Measurements from ENCODE around the gene SMTNL1.

SMTNL1 gene

DNA sequence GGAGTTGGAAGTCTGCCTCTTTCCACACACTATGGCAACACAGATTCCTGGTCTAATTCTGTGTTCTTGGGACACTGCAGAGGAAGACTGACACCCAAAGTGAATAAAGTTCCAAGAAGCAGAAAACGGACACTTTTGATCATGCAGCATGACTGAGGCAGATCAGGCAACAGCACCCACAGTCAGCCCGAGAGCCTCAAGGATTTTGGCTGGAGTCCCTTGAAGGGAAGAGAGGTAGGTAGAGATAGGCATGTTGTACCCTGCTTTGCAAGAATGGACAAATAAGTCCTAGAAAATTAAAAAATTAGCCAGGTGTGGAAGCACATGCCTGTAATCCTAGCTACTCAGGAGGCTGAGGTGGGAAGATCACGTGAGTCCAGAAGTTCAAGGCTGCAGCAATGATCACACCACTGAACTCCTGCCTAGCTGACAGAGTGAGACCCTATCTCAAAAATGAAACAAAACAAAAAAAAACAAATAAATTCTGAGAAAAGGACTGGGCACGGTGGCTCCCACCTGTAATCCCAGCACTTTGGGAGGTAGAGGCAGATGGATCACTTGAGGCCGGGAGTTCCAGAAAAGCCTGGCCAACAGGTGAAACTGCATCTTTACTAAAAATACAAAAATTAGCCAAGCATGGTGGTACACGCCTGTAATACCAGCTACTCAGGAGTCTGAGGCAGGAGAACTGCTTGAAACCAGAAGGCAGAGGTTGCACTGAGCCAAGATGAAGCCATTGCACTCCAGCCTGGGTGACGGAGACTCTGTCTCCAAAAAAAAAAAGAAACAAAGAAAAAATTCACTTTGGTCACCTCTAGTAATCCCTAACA is 28.8 kb upstream of the SMTNL1 start:
- WGBS (ENCODE audit: insufficient coverage) = 99% methylated on average over 6 of the region's 7 CpGs
- Histone ChIP-seq H3K9me3 (ENCODE audit: control extremely low read depth in 1 of 5, control insufficient read depth in 4 of 5, insufficient read depth in 2 of 5, low read depth in 1 of 5, low read length in 4 of 5) (no peaks in the 10 kb centered on the region), H3K4me3 (ENCODE audit: control insufficient read depth in 1 of 7, extremely low read depth in 1 of 7, insufficient read depth in 4 of 7, low read depth in 2 of 7, low read length in 6 of 7) (no peak overlapping the region), H3K27me3 (replicated peaks in 2 of 5; ENCODE audit: control insufficient read depth in 4 of 5, insufficient read depth in 5 of 5, low read length in 4 of 5) (no peaks in the 10 kb centered on the region), H3K36me3 (ENCODE audit: control insufficient read depth in 4 of 4, insufficient read depth in 4 of 4, low read length in 3 of 4) (peaks cover 5 to 37% (median 12%) of the 10 kb centered on the region in 4 experiments), H3K27ac (ENCODE audit: insufficient read depth in 1 of 2, low read depth in 1 of 2, low read length in 2 of 2, poor library complexity in 1 of 2, severe bottlenecking in 2 of 2) (no peak overlapping the region), H3K4me1 (ENCODE audit: control extremely low read depth in 1 of 4, control insufficient read depth in 4 of 4, insufficient read depth in 4 of 4, low read length in 3 of 4) (peaks cover 0 to 11% (median 7%) of the 10 kb centered on the region in 4 experiments)
- no peak for DNase-seq
- ChIA-PET CTCF (interaction anchor here (0.8 to 6.1 kb wide), 4 partner anchors 11 to 19 kb away, joined by 3 to 56 read pairs (median 13); no protein-coding TSS in a partner anchor), POLR2A (interaction anchor here (0.7 kb wide), 1 partner anchor 15 kb away, joined by 4 read pairs; no protein-coding TSS in a partner anchor)

GRCh38 chr11:57511741-57512430 is 25.5 kb upstream of the SMTNL1 start:
- Histone ChIP-seq H3K4me3 (ENCODE audit: control insufficient read depth in 1 of 7, extremely low read depth in 1 of 7, insufficient read depth in 4 of 7, low read depth in 2 of 7, low read length in 6 of 7) (no peak overlapping the region), H3K27ac (ENCODE audit: insufficient read depth in 1 of 2, low read depth in 1 of 2, low read length in 2 of 2, poor library complexity in 1 of 2, severe bottlenecking in 2 of 2) (no peak overlapping the region)
- DNase-seq = no peak

DNA sequence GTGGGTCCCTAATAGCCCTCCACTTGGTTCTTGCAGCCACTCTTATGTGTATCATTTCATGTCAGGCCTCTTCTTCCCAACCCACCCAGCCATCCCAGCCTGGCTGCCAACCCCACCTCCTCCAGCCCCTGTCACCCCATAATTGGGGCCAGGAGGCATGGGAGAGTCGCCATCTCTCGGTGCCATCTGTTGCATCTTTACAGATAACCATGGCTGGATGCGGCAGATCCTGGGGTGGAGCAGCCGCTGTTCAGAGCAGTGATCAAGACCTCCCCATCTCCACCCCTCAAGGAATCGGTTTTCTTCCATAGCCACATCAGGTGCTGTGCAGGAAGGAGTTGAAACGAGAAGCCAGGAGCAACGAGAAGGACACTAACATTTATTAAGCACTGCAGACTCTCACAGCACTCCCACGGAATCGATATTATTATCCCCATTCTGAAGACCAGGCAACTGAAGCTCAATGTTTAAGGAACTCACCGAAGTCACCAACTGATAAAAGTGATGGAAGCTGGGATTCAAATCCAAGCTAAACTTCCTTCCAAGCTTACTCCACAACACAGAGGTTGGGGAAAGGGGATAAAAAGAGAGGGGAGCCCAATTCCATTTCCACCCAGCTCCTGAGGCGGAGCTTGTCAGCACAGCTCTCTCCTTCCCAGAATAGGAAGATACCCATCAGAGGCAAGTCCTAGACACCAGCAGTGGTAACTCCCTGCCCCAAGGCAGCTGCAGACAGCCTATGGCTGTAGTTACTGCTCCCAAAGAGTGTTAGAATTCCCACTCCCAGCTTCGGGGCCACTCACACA is 24.5 kb upstream of the SMTNL1 start:
- ChIA-PET POLR2A (interaction anchor here (0.5 to 1.0 kb wide), 3 partner anchors 15 to 197 kb away, joined by 3 to 6 read pairs (median 3); no protein-coding TSS in a partner anchor), CTCF (interaction anchor here (1.3 to 9.1 kb wide), 6 partner anchors 9 to 162 kb away, joined by 5 to 158 read pairs (median 10); partner anchors contain the start of gene TIMM10)
- no peaks in the 10 kb centered on the region for H3K27me3 ChIP-seq (replicated peaks in 2 of 5; ENCODE audit: control insufficient read depth in 4 of 5, insufficient read depth in 5 of 5, low read length in 4 of 5)
- H3K4me1 ChIP-seq (ENCODE audit: control extremely low read depth in 1 of 4, control insufficient read depth in 4 of 4, insufficient read depth in 4 of 4, low read length in 3 of 4) = peaks cover 4 to 32% (median 26%) of the 10 kb centered on the region in 4 experiments
- H3K27ac ChIP-seq (ENCODE audit: insufficient read depth in 1 of 2, low read depth in 1 of 2, low read length in 2 of 2, poor library complexity in 1 of 2, severe bottlenecking in 2 of 2) = peak overlapping the region in 1 of 2 experiments; percentile 12
- no peak for DNase-seq
- no peaks in the 10 kb centered on the region for H3K9me3 ChIP-seq (ENCODE audit: control extremely low read depth in 1 of 5, control insufficient read depth in 4 of 5, insufficient read depth in 2 of 5, low read depth in 1 of 5, low read length in 4 of 5)
- peak overlapping the region in 3 of 7 experiments; percentile 92 to 95 (median 95) for H3K4me3 ChIP-seq (ENCODE audit: control insufficient read depth in 1 of 7, extremely low read depth in 1 of 7, insufficient read depth in 4 of 7, low read depth in 2 of 7, low read length in 6 of 7)
- H3K36me3 ChIP-seq (ENCODE audit: control insufficient read depth in 4 of 4, insufficient read depth in 4 of 4, low read length in 3 of 4) = peaks cover 0 to 11% (median 2%) of the 10 kb centered on the region in 4 experiments
- WGBS (ENCODE audit: insufficient coverage) = 100% methylated on average over 3 of the region's 12 CpGs

More at GRCh38 chr11:57511741-57512430, 25.5 kb upstream of the SMTNL1 start:
- Histone ChIP-seq H3K9me3 (ENCODE audit: control extremely low read depth in 1 of 5, control insufficient read depth in 4 of 5, insufficient read depth in 2 of 5, low read depth in 1 of 5, low read length in 4 of 5) (no peaks in the 10 kb centered on the region), H3K36me3 (ENCODE audit: control insufficient read depth in 4 of 4, insufficient read depth in 4 of 4, low read length in 3 of 4) (peaks cover 0 to 14% (median 4%) of the 10 kb centered on the region in 4 experiments), H3K4me1 (ENCODE audit: control extremely low read depth in 1 of 4, control insufficient read depth in 4 of 4, insufficient read depth in 4 of 4, low read length in 3 of 4) (peaks cover 4 to 32% (median 26%) of the 10 kb centered on the region in 4 experiments), H3K27me3 (replicated peaks in 2 of 5; ENCODE audit: control insufficient read depth in 4 of 5, insufficient read depth in 5 of 5, low read length in 4 of 5) (no peaks in the 10 kb centered on the region)
- POLR2A ChIA-PET = no interaction called here
- WGBS (ENCODE audit: insufficient coverage) = 95% methylated on average over 5 of the region's 6 CpGs
- CTCF ChIA-PET = interaction anchor here (1.2 to 2.0 kb wide), 6 partner anchors 10 to 129 kb away, joined by 3 to 11 read pairs (median 5); no protein-coding TSS in a partner anchor

DNA sequence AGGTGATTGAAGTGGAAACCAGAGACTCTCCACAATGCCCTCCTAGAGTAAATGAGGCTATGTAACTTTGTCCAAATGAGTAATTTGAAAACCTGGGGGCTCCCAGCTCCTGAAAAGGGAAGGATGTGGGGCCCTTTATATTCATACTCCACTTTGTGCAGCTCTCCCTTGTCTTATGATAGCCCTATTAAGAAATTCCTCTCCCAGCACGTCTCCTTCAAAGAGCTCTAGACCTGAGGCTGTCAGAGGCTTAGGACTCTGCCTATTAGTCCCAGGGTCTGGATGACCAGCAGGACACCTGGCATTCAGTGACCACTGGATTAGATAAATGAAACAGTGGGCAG is 24.0 kb upstream of the SMTNL1 start:
- CTCF ChIA-PET = interaction anchor here (1.3 to 9.1 kb wide), 8 partner anchors 9 to 167 kb away, joined by 5 to 158 read pairs (median 10); partner anchors contain the start of gene TIMM10
- WGBS (ENCODE audit: insufficient coverage) = 0% methylated on average over 1 of the region's 1 CpG
- Histone ChIP-seq H3K27ac (ENCODE audit: insufficient read depth in 1 of 2, low read depth in 1 of 2, low read length in 2 of 2, poor library complexity in 1 of 2, severe bottlenecking in 2 of 2) (peak overlapping the region in 1 of 2 experiments; percentile 12), H3K4me3 (ENCODE audit: control insufficient read depth in 1 of 7, extremely low read depth in 1 of 7, insufficient read depth in 4 of 7, low read depth in 2 of 7, low read length in 6 of 7) (peak overlapping the region in 5 of 7 experiments; percentile 6 to 95 (median 92)), H3K4me1 (ENCODE audit: control extremely low read depth in 1 of 4, control insufficient read depth in 4 of 4, insufficient read depth in 4 of 4, low read length in 3 of 4) (peaks cover 4 to 32% (median 26%) of the 10 kb centered on the region in 4 experiments), H3K27me3 (replicated peaks in 2 of 5; ENCODE audit: control insufficient read depth in 4 of 5, insufficient read depth in 5 of 5, low read length in 4 of 5) (no peaks in the 10 kb centered on the region), H3K36me3 (ENCODE audit: control insufficient read depth in 4 of 4, insufficient read depth in 4 of 4, low read length in 3 of 4) (peaks cover 0 to 7% (median 2%) of the 10 kb centered on the region in 4 experiments), H3K9me3 (ENCODE audit: control extremely low read depth in 1 of 5, control insufficient read depth in 4 of 5, insufficient read depth in 2 of 5, low read depth in 1 of 5, low read length in 4 of 5) (no peaks in the 10 kb centered on the region)
- POLR2A ChIA-PET = interaction anchor here (0.5 to 1.0 kb wide), 3 partner anchors 15 to 196 kb away, joined by 3 to 6 read pairs (median 3); no protein-coding TSS in a partner anchor
- DNase-seq = peak in 1 of 3 donors; percentile 12

- peaks cover 4 to 32% (median 26%) of the 10 kb centered on the region in 4 experiments for H3K4me1 ChIP-seq (ENCODE audit: control extremely low read depth in 1 of 4, control insufficient read depth in 4 of 4, insufficient read depth in 4 of 4, low read length in 3 of 4)
- H3K36me3 ChIP-seq (ENCODE audit: control insufficient read depth in 4 of 4, insufficient read depth in 4 of 4, low read length in 3 of 4) = peaks cover 0 to 5% (median under 1%) of the 10 kb centered on the region in 4 experiments
- peak; percentile 34 to 63 (median 48) for DNase-seq
- ChIA-PET POLR2A (interaction anchor here (1.0 kb wide), 2 partner anchors 16 to 20 kb away, joined by 3 to 5 read pairs; no protein-coding TSS in a partner anchor), CTCF (interaction anchor here (0.9 to 9.1 kb wide), 10 partner anchors 10 to 168 kb away, joined by 3 to 158 read pairs (median 8); partner anchors contain the start of gene TIMM10)
- H3K27me3 ChIP-seq (replicated peaks in 2 of 5; ENCODE audit: control insufficient read depth in 4 of 5, insufficient read depth in 5 of 5, low read length in 4 of 5) = no peaks in the 10 kb centered on the region
- H3K4me3 ChIP-seq (ENCODE audit: control insufficient read depth in 1 of 7, extremely low read depth in 1 of 7, insufficient read depth in 4 of 7, low read depth in 2 of 7, low read length in 6 of 7) = peak overlapping the region; percentile 75 to 95 (median 89)
- peak overlapping the region in 1 of 2 experiments; percentile 49 for H3K27ac ChIP-seq (ENCODE audit: insufficient read depth in 1 of 2, low read depth in 1 of 2, low read length in 2 of 2, poor library complexity in 1 of 2, severe bottlenecking in 2 of 2)
- WGBS (ENCODE audit: insufficient coverage) = 11% methylated on average over 32 of the region's 35 CpGs
- no peaks in the 10 kb centered on the region for H3K9me3 ChIP-seq (ENCODE audit: control extremely low read depth in 1 of 5, control insufficient read depth in 4 of 5, insufficient read depth in 2 of 5, low read depth in 1 of 5, low read length in 4 of 5)
These were observed 23.4 kb upstream of the SMTNL1 start for GRCh38 chr11:57513911-57514537.

Measured in common myeloid progenitor, CD34-positive (primary cell).